IMR-90 (cell line): Measurements from ENCODE around the gene PEAK3. TPM values are rescaled to one million over a fixed set of nuclear protein-coding genes. Genes with fewer than 3 reads are reported as not detected.

Experiments
- ATAC-seq: fragments of 200-7000 bp; cut with Tn5 transposase; 2 replicates; pipeline ENCODE4 v1.9.1; 2020; ENCODE audit warnings: low read depth, mild to moderate bottlenecking, moderate library complexity
- BruUV-seq: library from RNA; stranded (reverse); fragments of 400-500 nt; replicated peaks from 2 replicates; lab custom pipeline; 2021; lab: Mats Ljungman, UMichigan
- CTCF ChIA-PET: fragments of 300-600 bp; formaldehyde crosslinking; extraction: SDS; loops from one replicate; lab custom pipeline; 2021; ENCODE audit warnings: antibody characterized with exemption; lab: Yijun Ruan, JAX
- POLR2A ChIA-PET: fragments of 300-600 bp; sonication (Branson Sonifier 250); formaldehyde crosslinking; loops from one replicate; lab custom pipeline; 2022; ENCODE audit warnings: antibody characterized with exemption; ENCODE audit not compliant: unreplicated experiment; lab: Charles Lee
- DNase-seq: peaks from one replicate; pipeline ENCODE4 v3.0.0; 2013
- H2AFZ ChIP-seq: replicated peaks from 2 replicates; pipeline ENCODE3; 2013; ENCODE audit warnings: low read length, mild to moderate bottlenecking; ENCODE audit not compliant: poor library complexity
- H2AK5ac ChIP-seq: 2 replicates; pipeline ENCODE4 v1.6.1; 2013; ENCODE audit warnings: low read depth, low read length, inconsistent platforms
- H2AK9ac ChIP-seq: replicated peaks from 2 replicates; pipeline ENCODE3; 2013; ENCODE audit warnings: mild to moderate bottlenecking, low read depth, low read length, moderate library complexity; ENCODE audit not compliant: poor library complexity
- H2BK120ac ChIP-seq: 2 replicates; pipeline ENCODE4 v1.6.1; 2013; ENCODE audit warnings: low read depth, low read length, inconsistent platforms
- H2BK15ac ChIP-seq: 3 replicates; pipeline ENCODE4 v1.6.1; 2013; ENCODE audit warnings: low read depth, low read length, inconsistent platforms
- H2BK20ac ChIP-seq: 2 replicates; pipeline ENCODE4 v1.6.1; 2013; ENCODE audit warnings: low read depth, mild to moderate bottlenecking, inconsistent platforms, low read length, moderate library complexity
- H2BK5ac ChIP-seq: 2 replicates; pipeline ENCODE4 v1.6.1; 2013; ENCODE audit warnings: mild to moderate bottlenecking, low read depth, low read length, inconsistent platforms; ENCODE audit not compliant: poor library complexity, severe bottlenecking
- H3K14ac ChIP-seq: replicated peaks from 2 replicates; pipeline ENCODE4 v1.6.1; 2013; ENCODE audit warnings: low read depth, low read length, inconsistent platforms
- H3K18ac ChIP-seq: 2 replicates; pipeline ENCODE4 v1.6.1; 2013; ENCODE audit warnings: low read depth, low read length, control low read depth
- H3K23ac ChIP-seq: 2 replicates; pipeline ENCODE4 v1.6.1; 2013; ENCODE audit warnings: low read depth, low read length, inconsistent platforms
- H3K27ac ChIP-seq: 2 replicates; pipeline ENCODE4 v1.5.1; 2013; ENCODE audit warnings: mild to moderate bottlenecking, control low read depth, low read length; ENCODE audit not compliant: insufficient read depth
- H3K27me3 ChIP-seq: 2 replicates; pipeline ENCODE4 v1.6.1; 2013; ENCODE audit warnings: low read length; ENCODE audit not compliant: control insufficient read depth, insufficient read depth
- H3K36me3 ChIP-seq: 2 replicates; pipeline ENCODE4 v1.6.1; 2013; ENCODE audit warnings: low read length, mixed read lengths; ENCODE audit not compliant: control insufficient read depth, insufficient read depth
- H3K4ac ChIP-seq: 2 replicates; pipeline ENCODE4 v1.6.1; 2013; ENCODE audit warnings: low read depth, low read length, inconsistent platforms
- H3K4me1 ChIP-seq: 2 replicates; pipeline ENCODE4 v1.6.1; 2013; ENCODE audit warnings: low read length, mixed read lengths; ENCODE audit not compliant: control insufficient read depth, insufficient read depth
- H3K4me2 ChIP-seq: 2 replicates; pipeline ENCODE4 v1.6.1; 2013; ENCODE audit warnings: low read depth, mild to moderate bottlenecking, control low read depth, low read length, moderate library complexity
- H3K4me3 ChIP-seq: 2 replicates; pipeline ENCODE4 v1.5.1; 2013; ENCODE audit warnings: low read depth, mild to moderate bottlenecking, control low read depth, low read length, moderate library complexity; ENCODE audit not compliant: insufficient read depth
- H3K56ac ChIP-seq: 2 replicates; pipeline ENCODE4 v1.6.1; 2013; ENCODE audit warnings: low read length, inconsistent platforms; ENCODE audit not compliant: insufficient read depth; ENCODE audit errors: extremely low read depth
- H3K79me1 ChIP-seq, 2 experiments: 2 replicates each; pipeline ENCODE4 v1.6.1; 2013; ENCODE audit warnings: low read length in 2 of 2, inconsistent platforms in 1 of 2, low read depth in 1 of 2
- H3K9ac ChIP-seq: 2 replicates; pipeline ENCODE4 v1.6.1; 2013; ENCODE audit warnings: low read depth, low read length, control low read depth
- H3K9me1 ChIP-seq: 2 replicates; pipeline ENCODE4 v1.6.1; 2013; ENCODE audit warnings: low read length, inconsistent platforms; ENCODE audit not compliant: insufficient read depth
- H3K9me3 ChIP-seq: 2 replicates; pipeline ENCODE4 v1.6.1; 2013; ENCODE audit warnings: low read length; ENCODE audit not compliant: control insufficient read depth, insufficient read depth
- H4K20me1 ChIP-seq: 2 replicates; pipeline ENCODE4 v1.6.1; 2013; ENCODE audit warnings: low read length, inconsistent platforms; ENCODE audit not compliant: insufficient read depth
- H4K5ac ChIP-seq: 2 replicates; pipeline ENCODE4 v1.6.1; 2013; ENCODE audit warnings: mild to moderate bottlenecking, low read depth, low read length, control low read depth
- H4K8ac ChIP-seq, 2 experiments: 2 replicates each; pipeline ENCODE4 v1.6.1; 2013; ENCODE audit warnings: low read depth in 2 of 2, low read length in 2 of 2, control low read depth in 1 of 2, inconsistent platforms in 1 of 2
- H4K91ac ChIP-seq: 2 replicates; pipeline ENCODE4 v1.6.1; 2013; ENCODE audit warnings: low read depth, low read length, inconsistent platforms; ENCODE audit not compliant: insufficient read depth
- CHD1 ChIP-seq: IDR thresholded peaks from 2 replicates; pipeline ENCODE4 v1.6.1; 2012; ENCODE audit warnings: low read depth, low read length, improper control_type of control experiment
- MAFK ChIP-seq: IDR thresholded peaks from 2 replicates; pipeline ENCODE4 v1.6.1; 2012; ENCODE audit warnings: low read depth, low read length, improper control_type of control experiment
- MAZ ChIP-seq: IDR thresholded peaks from 2 replicates; pipeline ENCODE4 v1.6.1; 2012; ENCODE audit warnings: low read depth, mild to moderate bottlenecking, low read length, improper control_type of control experiment, moderate library complexity, borderline replicate concordance
- MXI1 ChIP-seq: IDR thresholded peaks from 2 replicates; pipeline ENCODE4 v1.6.1; 2012; ENCODE audit warnings: low read depth, mild to moderate bottlenecking, low read length, moderate library complexity, borderline replicate concordance
- POLR2A ChIP-seq: IDR thresholded peaks from 2 replicates; pipeline ENCODE4 v1.6.1; 2012; ENCODE audit warnings: mild to moderate bottlenecking, low read depth, low read length
- RAD21 ChIP-seq: IDR thresholded peaks from 2 replicates; pipeline ENCODE4 v1.6.1; 2012; ENCODE audit warnings: low read length, improper control_type of control experiment
- RCOR1 ChIP-seq: IDR thresholded peaks from 2 replicates; pipeline ENCODE4 v1.6.1; 2012; ENCODE audit warnings: mild to moderate bottlenecking, low read length, improper control_type of control experiment; ENCODE audit not compliant: insufficient replicate concordance
- RFX5 ChIP-seq: IDR thresholded peaks from 2 replicates; pipeline ENCODE4 v1.8.0; 2012; ENCODE audit warnings: low read depth, mild to moderate bottlenecking, low read length, moderate library complexity
- SMC3 ChIP-seq: fragments of 150-350 bp; IDR thresholded peaks from 2 replicates; pipeline ENCODE4 v1.6.1; 2016; ENCODE audit warnings: low read depth, mild to moderate bottlenecking, antibody characterized with exemption, low read length, moderate library complexity
- WGBS, 2 experiments: methylation state at CpG; one replicate each; pipeline versions ENCODE4 v1.1.5 to v1.1.7; 2013; ENCODE audit warnings: missing lambda C conversion rate in 2 of 2; ENCODE audit not compliant: insufficient read length in 1 of 2; ENCODE audit errors: extremely low coverage in 2 of 2; 5-methylcytosine and 5-hydroxymethylcytosine counted together
- dilution Hi-C: fragments of 300-500 bp; cut with HindIII; formaldehyde crosslinking; loops from one replicate; pipeline ENCODE4 v1.14.3; 2018; ENCODE audit warnings: low sequenced_read_pairs; ENCODE audit not compliant: unreplicated experiment
- in situ Hi-C: fragments of 300-500 bp; cut with MboI; formaldehyde crosslinking; loops from 3 replicates; pipeline ENCODE4 v1.14.3; 2019; ENCODE audit warnings: low sequenced_read_pairs, inconsistent platforms, mixed read lengths
- intact Hi-C: fragments of 100-400 bp; cut with micrococcal nuclease; formaldehyde crosslinking; loops from 2 replicates; pipeline ENCODE4 v1.10.0; 2022
- polyA plus RNA-seq, 3 experiments: library from polyadenylated mRNA; depleted of rRNA; stranded (reverse); fragments of >200 nt; gene quantifications; 2 replicates each; pipeline ENCODE4 v1.2.3, GENCODE V29; 2012; ENCODE audit warnings: low replicate concordance in 1 of 3
- total RNA-seq: library from RNA; depleted of rRNA; stranded (reverse); fragments of >200 nt; gene quantifications from 2 replicates; pipeline ENCODE4 v1.2.3, GENCODE V29; 2012
- TF ChIP-seq, protein P1 (sequence below): fragments of 150-350 bp; IDR thresholded peaks from 2 replicates; pipeline ENCODE4 v1.6.1; 2016; ENCODE audit warnings: low read depth, mild to moderate bottlenecking, low read length, moderate library complexity, borderline replicate concordance
- TF ChIP-seq, protein P2 (sequence below): fragments of 150-350 bp; IDR thresholded peaks from 2 replicates; pipeline ENCODE4 v1.6.1; 2017; ENCODE audit warnings: mild to moderate bottlenecking, antibody characterized with exemption, low read length, low read depth
- TF ChIP-seq, protein P3 (sequence below): conservative IDR thresholded peaks from 2 replicates; pipeline ENCODE4 v1.5.1; 2012; ENCODE audit warnings: mild to moderate bottlenecking, low read depth, low read length, improper control_type of control experiment

Gene PEAK3
- total and polyA plus RNA-seq, 2 of the 4 experiments (the other 2 are of a cell fraction): under 0.01 to 0.09 TPM

DNA sequence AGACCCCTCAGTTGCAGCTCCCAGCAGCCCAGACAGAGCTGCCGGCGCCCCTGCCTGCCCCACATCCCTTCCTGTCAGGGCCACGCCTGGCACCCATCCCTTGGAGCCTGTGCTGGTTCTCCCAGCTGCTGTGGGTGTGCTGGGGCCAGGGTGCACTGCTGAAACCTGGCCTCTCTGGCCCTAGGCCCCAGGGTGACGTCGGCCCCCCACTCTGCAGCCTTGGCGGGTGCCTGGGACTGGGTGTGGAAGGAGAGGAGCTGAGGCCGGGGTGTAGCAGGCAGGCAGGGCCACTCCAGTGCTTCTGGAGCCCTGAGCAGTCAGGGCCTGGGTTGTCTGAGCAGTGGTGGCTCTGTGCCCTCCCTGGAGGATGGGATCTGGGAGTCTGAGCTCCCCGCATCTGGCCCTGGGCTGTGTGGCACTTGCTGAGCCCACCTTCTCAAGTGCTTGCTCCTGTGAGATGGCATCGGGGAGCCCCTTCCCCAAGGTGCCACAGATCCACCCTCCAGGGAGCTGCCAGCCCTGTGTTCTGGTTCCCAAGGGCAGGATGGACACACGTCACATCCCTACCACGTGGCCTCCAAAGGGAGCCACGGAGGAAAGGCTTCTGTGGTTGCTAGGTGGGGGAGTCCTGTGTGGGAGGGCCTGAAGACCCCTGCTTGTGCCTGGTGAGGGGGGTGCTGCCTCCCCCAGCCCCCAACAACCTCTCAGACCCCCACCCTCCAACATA lies 51.0 kb downstream of the PEAK3 start (continued):
- no peak for TF ChIP-seq POLR2A

DNA sequence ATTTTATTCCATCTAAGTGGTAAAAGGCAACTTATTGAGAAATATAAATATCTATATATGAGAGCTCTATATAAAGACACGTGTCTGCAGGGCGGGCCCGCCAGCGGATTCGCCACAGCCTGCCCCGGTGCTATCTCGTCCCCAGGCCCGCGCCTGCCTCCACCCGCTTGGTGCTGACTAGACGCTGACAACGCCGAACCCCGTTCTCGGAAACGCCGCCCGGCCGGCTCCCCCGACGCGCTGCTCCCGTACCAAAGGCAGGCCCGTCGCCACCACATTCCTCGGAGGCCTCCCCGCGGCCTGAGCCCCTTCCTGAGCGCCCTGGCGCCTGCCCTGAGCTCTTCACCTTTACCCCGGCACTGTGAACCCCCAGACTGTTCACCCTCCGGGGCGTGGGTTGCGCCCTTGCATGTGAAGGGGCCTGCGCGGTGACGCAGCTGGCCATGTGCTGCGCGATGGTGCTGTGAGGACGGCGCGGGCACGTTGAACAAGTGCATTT lies 51.9 kb downstream of the PEAK3 start:
- Histone ChIP-seq H3K9me3 (no peaks in the 10 kb centered on the region), H3K4ac (no peak overlapping the region), H3K4me1 (peaks cover 2% of the 10 kb centered on the region; the same call in 1 of the 2 replicates), H3K27me3 (no peaks in the 10 kb centered on the region), H4K20me1 (peaks cover 25% of the 10 kb centered on the region), H2AK9ac (no peak overlapping the region), H3K36me3 (peaks cover 68% of the 10 kb centered on the region), H2AK5ac (no peak overlapping the region), H3K14ac (no peak overlapping the region), H2BK20ac (no peak overlapping the region), H2BK120ac (no peak overlapping the region), H3K18ac (no peak overlapping the region), H3K9me1 (no peaks in the 10 kb centered on the region; the same call in 1 of the 2 replicates), H4K91ac (no peak overlapping the region), H3K56ac (no peak overlapping the region), H2BK15ac (no peak overlapping the region), H4K5ac (no peak overlapping the region), H3K23ac (no peak overlapping the region), H3K4me2 (no peak overlapping the region), H2BK5ac (no peak overlapping the region), H3K4me3 (no peak overlapping the region), H3K79me1 (peaks cover 9 to 39% of the 10 kb centered on the region in 2 experiments), H3K27ac (no peak overlapping the region), H3K9ac (no peak overlapping the region), H4K8ac (no peak overlapping the region), H2AFZ (no peak overlapping the region)
- CTCF ChIA-PET: no interaction called here
- POLR2A ChIA-PET: no interaction called here
- intact Hi-C loops: no loop called here
- 96% methylated on average over 33 of the region's 43 CpGs; no CpG with 5 or more reads in 1 of the 2 experiments for WGBS, 2 experiments
- BruUV-seq: no TSS peak
- TF ChIP-seq RAD21 (no peak), RFX5 (no peak), SMC3 (no peak), MXI1 (no peak), MAFK (no peak), MAZ (no peak), RCOR1 (no peak), CHD1 (no peak)
- TF ChIP-seq, protein P1, sequence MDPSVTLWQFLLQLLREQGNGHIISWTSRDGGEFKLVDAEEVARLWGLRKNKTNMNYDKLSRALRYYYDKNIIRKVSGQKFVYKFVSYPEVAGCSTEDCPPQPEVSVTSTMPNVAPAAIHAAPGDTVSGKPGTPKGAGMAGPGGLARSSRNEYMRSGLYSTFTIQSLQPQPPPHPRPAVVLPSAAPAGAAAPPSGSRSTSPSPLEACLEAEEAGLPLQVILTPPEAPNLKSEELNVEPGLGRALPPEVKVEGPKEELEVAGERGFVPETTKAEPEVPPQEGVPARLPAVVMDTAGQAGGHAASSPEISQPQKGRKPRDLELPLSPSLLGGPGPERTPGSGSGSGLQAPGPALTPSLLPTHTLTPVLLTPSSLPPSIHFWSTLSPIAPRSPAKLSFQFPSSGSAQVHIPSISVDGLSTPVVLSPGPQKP: no peak
- TF ChIP-seq, protein P2, sequence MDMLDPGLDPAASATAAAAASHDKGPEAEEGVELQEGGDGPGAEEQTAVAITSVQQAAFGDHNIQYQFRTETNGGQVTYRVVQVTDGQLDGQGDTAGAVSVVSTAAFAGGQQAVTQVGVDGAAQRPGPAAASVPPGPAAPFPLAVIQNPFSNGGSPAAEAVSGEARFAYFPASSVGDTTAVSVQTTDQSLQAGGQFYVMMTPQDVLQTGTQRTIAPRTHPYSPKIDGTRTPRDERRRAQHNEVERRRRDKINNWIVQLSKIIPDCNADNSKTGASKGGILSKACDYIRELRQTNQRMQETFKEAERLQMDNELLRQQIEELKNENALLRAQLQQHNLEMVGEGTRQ: no peak
- TF ChIP-seq, protein P3, sequence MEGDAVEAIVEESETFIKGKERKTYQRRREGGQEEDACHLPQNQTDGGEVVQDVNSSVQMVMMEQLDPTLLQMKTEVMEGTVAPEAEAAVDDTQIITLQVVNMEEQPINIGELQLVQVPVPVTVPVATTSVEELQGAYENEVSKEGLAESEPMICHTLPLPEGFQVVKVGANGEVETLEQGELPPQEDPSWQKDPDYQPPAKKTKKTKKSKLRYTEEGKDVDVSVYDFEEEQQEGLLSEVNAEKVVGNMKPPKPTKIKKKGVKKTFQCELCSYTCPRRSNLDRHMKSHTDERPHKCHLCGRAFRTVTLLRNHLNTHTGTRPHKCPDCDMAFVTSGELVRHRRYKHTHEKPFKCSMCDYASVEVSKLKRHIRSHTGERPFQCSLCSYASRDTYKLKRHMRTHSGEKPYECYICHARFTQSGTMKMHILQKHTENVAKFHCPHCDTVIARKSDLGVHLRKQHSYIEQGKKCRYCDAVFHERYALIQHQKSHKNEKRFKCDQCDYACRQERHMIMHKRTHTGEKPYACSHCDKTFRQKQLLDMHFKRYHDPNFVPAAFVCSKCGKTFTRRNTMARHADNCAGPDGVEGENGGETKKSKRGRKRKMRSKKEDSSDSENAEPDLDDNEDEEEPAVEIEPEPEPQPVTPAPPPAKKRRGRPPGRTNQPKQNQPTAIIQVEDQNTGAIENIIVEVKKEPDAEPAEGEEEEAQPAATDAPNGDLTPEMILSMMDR: no peak
- ATAC-seq (no peak), DNase-seq (no peak)
- dilution Hi-C loops: no loop called here
- in situ Hi-C loops: no loop called here
